Pancreas (tissue), 10 donors: ENCODE measurements around the gene MARCOL. TPM values are rescaled to one million over a fixed set of nuclear protein-coding genes. Genes with fewer than 3 reads are reported as not detected.
A peak's percentile ranks its signal among the peaks of the same experiment; 100 is the strongest.

Experiments used
- ATAC-seq, 4 donors: fragments of 200-7000 bp; cut with Tn5 transposase; one replicate each; pipeline versions ENCODE4 v1.8.0 to v1.9.1; 2020; ENCODE audit warnings: mild to moderate bottlenecking in 4 of 4, moderate library complexity in 4 of 4
- DNase-seq, 6 donors: peaks; one replicate each; pipeline ENCODE4 v3.0.0-alpha.2; 2020
- FAIRE-seq: peaks from 2 replicates; lab custom pipeline; 2012; peaks lifted over from hg19 to GRCh38; lab: Jason Lieb, UNC
- H3K27ac ChIP-seq, 4 donors: fragments of 200-600 bp; sonication (generic); 1 replicate in 3 of 4; 2 replicates in 1 of 4; pipeline versions ENCODE4 v1.5.0 to v1.8.0; 2020
- H3K27me3 ChIP-seq, 4 donors: fragments of 200-600 bp; one replicate each; pipeline ENCODE4 v1.8.0; 2021
- H3K36me3 ChIP-seq, 3 donors: fragments of 200-600 bp; sonication (generic) in 1 of 3; one replicate each; pipeline versions ENCODE4 v1.5.0 to v1.8.0; 2020 to 2021
- H3K4me1 ChIP-seq, 3 donors: fragments of 200-600 bp; one replicate each; pipeline ENCODE4 v1.8.0; 2021
- H3K4me3 ChIP-seq, 4 donors: fragments of 200-600 bp; sonication (generic) in 2 of 4; one replicate each; pipeline versions ENCODE4 v1.5.0 to v1.8.0; 2020 to 2021
- H3K9me3 ChIP-seq, 4 donors: fragments of 200-600 bp; one replicate each; pipeline ENCODE4 v1.8.0; 2021
- WGBS, 2 donors: extraction: QIAGEN DNeasy Blood & Tissue Kit; methylation state at CpG; one replicate each; pipeline ENCODE4 v1.1.7; 2013; 5-methylcytosine and 5-hydroxymethylcytosine counted together
- intact Hi-C, 3 donors: fragments of 100-400 bp; cut with DNase I; formaldehyde crosslinking; loops; one replicate each; pipeline versions ENCODE4 v1.11.1 to v1.14.2; 2022
- polyA plus RNA-seq, 2 donors: library from polyadenylated mRNA; stranded (reverse); fragments of 200-250 nt; gene quantifications; one replicate each; pipeline ENCODE4 v1.2.3, GENCODE V29; 2013
- total RNA-seq, 6 donors: library from RNA; stranded (reverse); fragmentation: NEBNext Ultra II Directional in 4 of 6; extraction: Animal tissue kit (Norgen Biotek cat#: 25700) in 4 of 6; gene quantifications; one replicate each; pipeline versions ENCODE4 v1.2.1 to v1.2.4, GENCODE V29; 2021 to 2023
- TF ChIP-seq, protein P1 (sequence below), 4 donors: fragments of 200-600 bp; sonication (generic) in 3 of 4; IDR thresholded peaks; one replicate each; pipeline versions ENCODE4 v1.5.0 to v1.8.0; 2021; ENCODE audit warnings: antibody characterized with exemption in 4 of 4
- donor health status: healthy with polysubstance abuse.
- donor health status: DM: no; HTN: no; CAD: no; lungs with moderate emphysema.
- donor health status: DM: no; HTN: no; CAD: no.
- donor health status: control.
- donor health status: control.
- donor health status: Bipolar disorder and iron deficiency.
- donor health status: DM: yes; HTN: yes; CAD: no.
- donor health status: DM: no; HTN: no; CAD: no.
- donor health status: DM: no; HTN: no; CAD: no.
- donor health status: DM: yes; HTN: yes; CAD: no.

Gene MARCOL
- total and polyA plus RNA-seq, 8 donors = not detected

DNA sequence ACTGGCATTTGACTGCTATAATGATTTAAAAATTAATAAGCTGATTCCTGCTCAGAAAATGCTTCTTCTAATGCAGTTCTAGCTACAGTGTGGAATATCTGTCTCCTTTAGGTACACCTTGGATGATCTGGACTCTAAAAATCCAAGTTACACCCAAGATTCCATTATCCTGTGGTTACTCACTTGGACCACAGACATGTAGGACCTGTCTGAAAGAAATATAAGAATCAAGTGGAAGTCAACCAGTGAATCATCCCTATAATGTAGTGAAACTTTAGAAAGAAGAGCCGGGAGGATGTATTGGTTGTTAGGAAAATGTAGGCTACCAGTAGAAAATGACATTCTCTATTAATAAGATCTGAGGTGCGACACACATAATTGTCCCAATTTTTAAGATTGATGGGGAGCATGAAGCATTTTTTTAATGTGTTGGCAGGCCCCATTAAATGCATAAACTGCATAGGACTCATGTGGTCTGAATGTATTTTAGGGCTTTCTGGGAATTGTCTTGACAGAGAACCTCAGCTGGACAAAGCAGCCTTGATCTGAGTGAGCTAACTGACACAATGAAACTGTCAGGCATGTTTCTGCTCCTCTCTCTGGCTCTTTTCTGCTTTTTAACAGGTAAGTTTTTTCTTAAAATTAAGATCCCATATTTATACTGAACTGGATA is 35.7 kb upstream of the MARCOL start, which contains the start of gene SPINK6:
Gene SPINK6, plus strand, starts transcription at position 512 of the 673 bp plus-strand sequence. Its CDS starts 55 bp downstream, at position 567.
- 94 to 96% methylated on average over 2 of the region's 2 CpGs for WGBS, 2 donors
- DNase-seq = no peak
- Histone ChIP-seq H3K36me3 (no peaks in the 10 kb centered on the region), H3K9me3 (no peaks in the 10 kb centered on the region), H3K4me1 (peaks cover 0 to 9% (median 0%) of the 10 kb centered on the region in 3 donors), H3K27me3 (no peaks in the 10 kb centered on the region), H3K27ac (no peak within 1 kb of the TSS), H3K4me3 (no peak within 1 kb of the TSS)
- TF ChIP-seq, protein P1, sequence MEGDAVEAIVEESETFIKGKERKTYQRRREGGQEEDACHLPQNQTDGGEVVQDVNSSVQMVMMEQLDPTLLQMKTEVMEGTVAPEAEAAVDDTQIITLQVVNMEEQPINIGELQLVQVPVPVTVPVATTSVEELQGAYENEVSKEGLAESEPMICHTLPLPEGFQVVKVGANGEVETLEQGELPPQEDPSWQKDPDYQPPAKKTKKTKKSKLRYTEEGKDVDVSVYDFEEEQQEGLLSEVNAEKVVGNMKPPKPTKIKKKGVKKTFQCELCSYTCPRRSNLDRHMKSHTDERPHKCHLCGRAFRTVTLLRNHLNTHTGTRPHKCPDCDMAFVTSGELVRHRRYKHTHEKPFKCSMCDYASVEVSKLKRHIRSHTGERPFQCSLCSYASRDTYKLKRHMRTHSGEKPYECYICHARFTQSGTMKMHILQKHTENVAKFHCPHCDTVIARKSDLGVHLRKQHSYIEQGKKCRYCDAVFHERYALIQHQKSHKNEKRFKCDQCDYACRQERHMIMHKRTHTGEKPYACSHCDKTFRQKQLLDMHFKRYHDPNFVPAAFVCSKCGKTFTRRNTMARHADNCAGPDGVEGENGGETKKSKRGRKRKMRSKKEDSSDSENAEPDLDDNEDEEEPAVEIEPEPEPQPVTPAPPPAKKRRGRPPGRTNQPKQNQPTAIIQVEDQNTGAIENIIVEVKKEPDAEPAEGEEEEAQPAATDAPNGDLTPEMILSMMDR (IDR thresholded peaks at IDR 0.05) = no peak
- intact Hi-C loops = no loop called here
- no peak for FAIRE-seq
- ATAC-seq = no peak

DNA sequence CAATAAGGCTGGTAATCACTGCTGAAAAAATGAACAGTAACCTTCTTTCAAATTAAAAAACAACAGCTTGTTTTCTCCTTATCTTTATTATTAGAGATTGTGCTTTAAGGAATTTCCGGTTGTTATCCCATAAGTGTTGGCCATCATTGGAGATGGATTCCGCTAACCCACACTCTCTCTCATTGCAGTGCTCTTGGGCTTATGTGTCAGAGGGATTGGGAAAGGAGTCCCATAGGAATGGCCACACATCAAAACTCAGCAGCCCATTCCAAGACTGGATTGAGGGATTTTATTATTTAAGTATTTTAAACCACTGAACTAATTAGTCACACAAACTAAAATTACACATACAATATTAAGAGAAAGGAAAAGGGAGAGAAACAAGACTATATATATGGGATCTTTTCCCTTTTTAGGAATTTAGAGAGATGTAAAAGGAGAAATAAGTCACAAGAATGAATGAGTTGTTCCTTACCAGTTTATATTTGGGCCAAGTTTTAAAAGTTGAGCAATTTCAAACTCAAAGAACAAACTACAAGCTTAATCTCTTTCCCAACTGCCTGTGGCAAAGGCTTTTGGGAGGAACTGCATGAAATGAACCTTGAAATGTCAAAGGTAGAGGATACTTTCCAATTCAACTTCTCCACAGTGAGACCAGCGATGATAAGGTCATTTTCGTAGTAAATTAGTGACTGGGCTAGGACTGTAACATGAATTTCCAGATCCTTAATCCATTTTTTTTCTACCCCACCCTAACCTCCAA is 33.1 kb upstream of the MARCOL start:
- Histone ChIP-seq H3K27ac (no peak overlapping the region), H3K36me3 (no peaks in the 10 kb centered on the region), H3K4me1 (peaks cover 0 to 12% (median 5%) of the 10 kb centered on the region in 3 donors), H3K9me3 (no peaks in the 10 kb centered on the region), H3K27me3 (no peaks in the 10 kb centered on the region), H3K4me3 (no peak overlapping the region)
- no peak for FAIRE-seq
- TF ChIP-seq, protein P1 (IDR thresholded peaks at IDR 0.05) = no peak
- intact Hi-C loops = no loop called here
- 47 to 55% methylated on average over 4 of the region's 4 CpGs for whole genome bisulfite sequencing, 2 donors
- peak; percentile 43 to 61 (median 52) for ATAC-seq
- no peak for DNase-seq

DNA sequence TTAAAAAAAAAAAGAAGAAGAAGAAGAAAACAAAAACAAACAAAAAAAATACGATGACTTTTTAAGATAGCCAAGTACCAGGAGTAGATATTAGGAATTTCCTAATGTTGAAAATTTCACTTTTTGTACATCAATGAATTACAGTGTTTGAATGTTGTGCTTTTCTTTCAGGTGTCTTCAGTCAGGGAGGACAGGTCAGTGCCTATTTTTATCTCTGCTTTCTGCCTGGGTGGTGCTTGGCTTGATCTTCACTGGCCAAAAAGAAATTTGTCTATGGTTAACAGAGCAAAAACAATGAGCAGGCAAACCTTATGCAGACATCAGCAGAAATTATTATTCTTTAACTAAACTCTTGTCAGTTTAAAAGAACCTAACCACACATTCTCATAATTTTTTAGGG is 32.5 kb upstream of the MARCOL start:
- Histone ChIP-seq H3K27ac (no peak overlapping the region), H3K27me3 (no peaks in the 10 kb centered on the region), H3K36me3 (no peaks in the 10 kb centered on the region), H3K9me3 (no peaks in the 10 kb centered on the region), H3K4me1 (peaks cover 0 to 12% (median 5%) of the 10 kb centered on the region in 3 donors), H3K4me3 (no peak overlapping the region)
- FAIRE-seq = no peak
- ATAC-seq = no peak
- 30 to 41% methylated on average over 1 of the region's 1 CpG for WGBS, 2 donors
- DNase-seq = no peak
- intact Hi-C loops = no loop called here
- TF ChIP-seq, protein P1 (IDR thresholded peaks at IDR 0.05) = no peak

DNA sequence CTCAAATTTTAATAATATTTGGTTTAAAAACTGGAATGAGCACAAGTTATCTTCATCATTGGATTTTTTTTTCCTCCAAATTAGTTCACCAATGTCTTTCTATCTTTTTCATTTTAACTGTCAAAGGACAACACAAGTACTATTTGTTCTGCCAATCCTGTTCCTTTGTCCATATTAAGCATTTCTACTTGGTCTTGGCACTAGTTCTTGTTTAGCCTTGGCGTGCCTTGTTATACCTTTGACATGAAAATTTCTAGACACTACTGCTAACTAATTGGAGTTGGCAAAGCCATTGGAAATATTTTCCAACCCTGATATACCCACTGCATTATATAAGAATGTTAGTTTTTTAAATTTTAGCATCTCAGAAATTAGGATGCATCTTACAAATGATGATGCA is 31.7 kb upstream of the MARCOL start:
- ATAC-seq (no peak), FAIRE-seq (no peak), DNase-seq (no peak)
- Histone ChIP-seq H3K4me1 (peaks cover 0 to 12% (median 5%) of the 10 kb centered on the region in 3 donors), H3K36me3 (no peaks in the 10 kb centered on the region), H3K27me3 (no peaks in the 10 kb centered on the region), H3K27ac (no peak overlapping the region), H3K9me3 (no peaks in the 10 kb centered on the region), H3K4me3 (no peak overlapping the region)
- TF ChIP-seq, protein P1 (IDR thresholded peaks at IDR 0.05) = no peak
- intact Hi-C loops = no loop called here
- 46 to 56% methylated on average over 1 of the region's 1 CpG for WGBS, 2 donors
